Right lobe of liver (tissue), 6 donors: ENCODE data around the gene CD300C. TPM values are rescaled to one million over a fixed set of nuclear protein-coding genes. Genes with fewer than 3 reads are reported as not detected.
A peak's percentile ranks its signal among the peaks of the same experiment; 100 is the strongest.

ENCODE experiments used
- ATAC-seq, 4 donors: fragments of 200-7000 bp; cut with Tn5 transposase; one replicate each; pipeline ENCODE4 v1.9.1; 2020; ENCODE audit warnings: mild to moderate bottlenecking in 4 of 4, moderate library complexity in 4 of 4
- DNase-seq, 3 donors: peaks; one replicate each; pipeline ENCODE4 v3.0.0-alpha.2; 2020
- H3K27ac ChIP-seq, 3 donors: fragments of 200-600 bp; one replicate each; pipeline ENCODE4 v1.8.0; 2022
- H3K27me3 ChIP-seq, 2 donors: fragments of 200-600 bp; one replicate each; pipeline ENCODE4 v1.8.0; 2022
- H3K36me3 ChIP-seq, 4 donors: fragments of 200-600 bp; sonication (generic) in 1 of 4; one replicate each; pipeline versions ENCODE4 v1.5.1 to v1.8.0; 2017 to 2022; ENCODE audit warnings: control low read depth in 1 of 4
- H3K4me1 ChIP-seq, 4 donors: fragments of 200-600 bp; sonication (generic) in 1 of 4; one replicate each; pipeline versions ENCODE4 v1.5.1 to v1.8.0; 2017 to 2022; ENCODE audit warnings: control low read depth in 1 of 4
- H3K4me3 ChIP-seq, 3 donors: fragments of 200-600 bp; one replicate each; pipeline ENCODE4 v1.8.0; 2022
- H3K9me3 ChIP-seq, 4 donors: fragments of 200-600 bp; sonication (generic) in 1 of 4; one replicate each; pipeline versions ENCODE4 v1.5.1 to v1.8.0; 2017 to 2022; ENCODE audit warnings: control low read depth in 1 of 4
- CTCF ChIP-seq, 4 donors: fragments of 200-600 bp in 3 of 4; fragments of 450-650 bp in 1 of 4; IDR thresholded peaks; one replicate each; pipeline versions ENCODE4 v1.5.1 to v1.8.0; 2016 to 2022; ENCODE audit warnings: antibody characterized with exemption in 4 of 4, mild to moderate bottlenecking in 2 of 4
- POLR2A ChIP-seq: fragments of 450-650 bp; IDR thresholded peaks from one replicate; pipeline ENCODE4 v1.6.1; 2017; ENCODE audit warnings: antibody characterized with exemption, mild to moderate bottlenecking
- WGBS: methylation state at CpG from one replicate; pipeline ENCODE4 v1.1.6; 2018; ENCODE audit warnings: low coverage, low lambda C conversion rate; ENCODE audit not compliant: insufficient coverage; ENCODE audit errors: missing lambda C conversion rate; 5-methylcytosine and 5-hydroxymethylcytosine counted together
- intact Hi-C, 2 donors: fragments of 100-400 bp; cut with DNase I; formaldehyde crosslinking; loops; one replicate each; pipeline versions ENCODE4 v1.11.2 to v1.14.1; 2022
- total RNA-seq, 6 experiments: library from RNA; depleted of rRNA in 2 of 6; stranded (reverse); fragments of >200 nt in 2 of 6; fragmentation: NEBNext Ultra II Directional in 3 of 6; extraction: Animal tissue kit (Norgen Biotek cat#: 25700) in 3 of 6; gene quantifications; one replicate each; pipeline versions ENCODE4 v1.1.0 to v1.2.4, GENCODE V29; 2016 to 2023
- donor health status: DM: no; HTN: yes; CAD: no.
- donor health status: DM: no; HTN: no; CAD: no.
- donor health status: DM: no; HTN: no; CAD: no.
- donor health status: DM: no; HTN: yes; CAD: no.
- donor health status: DM: no; HTN: yes; CAD: no.

Gene CD300C
- total RNA-seq, 6 experiments from 2014 or later, result 0.22 to 2.7 (median 0.41) TPM

- TF ChIP-seq CTCF (IDR thresholded peaks at IDR 0.05) (no peak), POLR2A (no peak)
- intact Hi-C loops, result no loop called here
- H3K4me3 ChIP-seq, result no peak overlapping the region
These were observed 39.8 kb upstream of the CD300C start for GRCh38 chr17:74585711-74586110.

GRCh38 chr17:74584292-74585060, 38.6 kb upstream of the CD300C start:
- DNase-seq (no peak), ATAC-seq (no peak)
- TF ChIP-seq CTCF (IDR thresholded peaks at IDR 0.05) (no peak), POLR2A (no peak)
- no peak overlapping the region for H3K27ac ChIP-seq
- H3K27me3 ChIP-seq, result no peaks in the 10 kb centered on the region
- intact Hi-C loops, result no loop called here
- no peak overlapping the region for H3K4me3 ChIP-seq
- 54% methylated on average over 12 of the region's 14 CpGs for WGBS
- no peaks in the 10 kb centered on the region for H3K36me3 ChIP-seq
- H3K9me3 ChIP-seq, result no peaks in the 10 kb centered on the region
- H3K4me1 ChIP-seq, result no peaks in the 10 kb centered on the region

More at GRCh38 chr17:74585711-74586110, 39.8 kb upstream of the CD300C start:
- no peaks in the 10 kb centered on the region for H3K27me3 ChIP-seq
- H3K36me3 ChIP-seq, result no peaks in the 10 kb centered on the region
- no peak for ATAC-seq
- WGBS, result 57% methylated on average over 4 of the region's 5 CpGs
- H3K4me1 ChIP-seq, result no peaks in the 10 kb centered on the region
- H3K9me3 ChIP-seq, result no peaks in the 10 kb centered on the region
- DNase-seq, result no peak
- no peak overlapping the region for H3K27ac ChIP-seq

GRCh38 chr17:74582633-74583032, 36.7 kb upstream of the CD300C start:
- intact Hi-C loops, result no loop called here
- H3K9me3 ChIP-seq, result no peaks in the 10 kb centered on the region
- WGBS, result 77% methylated on average over 4 of the region's 10 CpGs
- no peak overlapping the region for H3K4me3 ChIP-seq
- ATAC-seq, result no peak
- H3K27ac ChIP-seq, result no peak overlapping the region
- H3K27me3 ChIP-seq, result no peaks in the 10 kb centered on the region
- TF ChIP-seq CTCF (IDR thresholded peaks at IDR 0.05) (no peak), POLR2A (no peak)
- DNase-seq, result no peak
- no peaks in the 10 kb centered on the region for H3K4me1 ChIP-seq
- H3K36me3 ChIP-seq, result no peaks in the 10 kb centered on the region

- no peaks in the 10 kb centered on the region for H3K9me3 ChIP-seq
- no peak overlapping the region for H3K27ac ChIP-seq
- H3K4me1 ChIP-seq, result no peaks in the 10 kb centered on the region
- no peaks in the 10 kb centered on the region for H3K27me3 ChIP-seq
- ATAC-seq, result peak in 1 of 4 donors; percentile 40
- TF ChIP-seq POLR2A, result no peak
- no peak for TF ChIP-seq CTCF (IDR thresholded peaks at IDR 0.05)
- intact Hi-C loops, result no loop called here
- DNase-seq, result no peak
- no peaks in the 10 kb centered on the region for H3K36me3 ChIP-seq
- 47% methylated on average over 6 of the region's 7 CpGs for WGBS
- H3K4me3 ChIP-seq, result no peak overlapping the region
These were observed 34.0 kb upstream of the CD300C start for GRCh38 chr17:74579900-74580299.
